ENCODE results near the gene ZNF346.
"Not testable (repeated sequence)": the region's sequence is repeated elsewhere in the genome, so short reads cannot be mapped to it uniquely, and the experiment has no call there.

ZNF346 gene

DNA sequence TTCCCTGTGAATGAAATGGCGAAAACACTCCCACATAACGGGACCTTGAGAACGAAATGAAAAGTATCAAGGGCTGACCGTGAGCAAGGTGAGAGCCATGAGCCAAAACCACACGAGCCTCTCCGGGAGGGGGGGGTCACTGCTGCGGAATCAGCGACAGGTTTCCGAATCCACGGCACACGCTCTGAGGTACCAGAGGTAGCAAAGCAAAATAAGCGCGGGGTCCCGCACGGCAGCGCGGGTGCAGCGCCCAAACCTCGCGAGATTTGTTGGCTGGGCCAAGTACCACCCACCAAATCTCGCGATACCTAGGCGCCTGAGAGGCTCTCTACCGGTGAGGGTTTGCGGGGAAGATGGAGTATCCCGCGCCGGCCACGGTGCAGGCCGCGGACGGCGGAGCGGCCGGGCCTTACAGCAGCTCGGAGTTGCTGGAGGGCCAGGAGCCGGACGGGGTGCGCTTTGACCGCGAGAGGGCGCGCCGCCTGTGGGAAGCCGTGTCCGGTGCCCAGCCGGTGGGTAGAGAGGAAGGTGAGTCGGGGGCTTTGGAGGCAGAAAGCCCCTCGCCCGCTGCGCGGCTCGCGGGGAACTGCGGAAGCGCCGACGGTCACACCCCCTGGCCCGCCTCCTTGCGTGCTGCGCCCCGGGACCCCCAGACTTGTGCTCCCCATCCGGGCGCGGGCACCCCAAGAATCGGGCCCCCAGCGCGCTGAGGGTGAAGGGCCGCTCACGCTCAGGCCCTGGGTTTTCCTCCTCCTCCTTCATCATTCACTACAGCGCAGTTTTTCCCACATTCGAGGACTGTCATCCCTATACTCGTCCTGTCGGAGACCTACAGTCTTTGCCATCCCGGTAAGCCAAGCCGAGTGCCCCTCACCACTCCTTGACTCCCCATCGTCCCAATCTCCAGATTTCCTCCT is at the start of gene ZNF346:
Gene ZNF346 (plus strand): TSS at position 311 of the 917 bp plus-strand sequence. CDS start 43 bp downstream, at position 354.
- peak within 1 kb of the TSS; percentile 92 for H3K4me3 Mint-ChIP-seq
- H3K27ac Mint-ChIP-seq, result peak within 1 kb of the TSS; percentile 89
- peak; percentile 96 for DNase-seq
- H3K9me3 Mint-ChIP-seq, result no peaks in the 10 kb centered on the region
- H3K36me3 Mint-ChIP-seq, result peaks cover 16% of the 10 kb centered on the region
- CTCF ChIA-PET, result interaction anchor here (1.1 to 1.3 kb wide), 3 partner anchors 12 to 49 kb away, joined by 3 to 5 read pairs (median 4); no protein-coding TSS in a partner anchor
- H3K27me3 Mint-ChIP-seq, result no peaks in the 10 kb centered on the region
- peaks cover 42% of the 10 kb centered on the region for H3K4me1 Mint-ChIP-seq

GRCh38 chr5:176979669-176980068 is 42.8 kb upstream of the ZNF346 start:
- Mint-ChIP-seq H3K36me3 (peaks cover 43% of the 10 kb centered on the region), H3K4me3 (no peak overlapping the region), H3K27me3 (no peaks in the 10 kb centered on the region), H3K4me1 (peaks cover 3% of the 10 kb centered on the region), H3K27ac (no peak overlapping the region), H3K9me3 (no peaks in the 10 kb centered on the region)
- no peak for DNase-seq
- CTCF ChIA-PET, result no interaction called here

DNA sequence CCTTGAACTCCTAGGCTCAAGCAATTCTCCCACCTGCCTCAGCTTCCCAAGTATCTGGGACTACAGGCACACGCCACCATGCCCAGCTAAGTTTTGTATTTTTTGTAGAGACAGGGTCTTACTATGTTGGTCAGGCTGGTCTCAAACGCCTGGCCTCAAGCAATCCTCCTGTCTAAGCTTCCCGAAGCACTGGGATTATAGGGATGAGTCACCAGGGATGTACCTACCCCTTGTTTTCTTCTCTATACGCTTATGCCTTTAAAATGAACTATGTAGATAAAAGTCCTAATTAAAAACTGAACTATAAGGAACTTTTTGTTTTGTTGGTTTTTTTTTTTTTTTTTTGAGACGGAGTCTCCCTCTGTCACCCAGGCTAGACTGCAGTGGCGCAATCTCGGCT is 41.7 kb upstream of the ZNF346 start:
- DNase-seq, result no peak
- H3K4me1 Mint-ChIP-seq, result peaks cover 12% of the 10 kb centered on the region
- no peaks in the 10 kb centered on the region for H3K27me3 Mint-ChIP-seq
- H3K27ac Mint-ChIP-seq, result no peak overlapping the region
- no peaks in the 10 kb centered on the region for H3K9me3 Mint-ChIP-seq
- no peak overlapping the region for H3K4me3 Mint-ChIP-seq
- CTCF ChIA-PET, result no interaction called here
- H3K36me3 Mint-ChIP-seq, result peaks cover 39% of the 10 kb centered on the region

DNA sequence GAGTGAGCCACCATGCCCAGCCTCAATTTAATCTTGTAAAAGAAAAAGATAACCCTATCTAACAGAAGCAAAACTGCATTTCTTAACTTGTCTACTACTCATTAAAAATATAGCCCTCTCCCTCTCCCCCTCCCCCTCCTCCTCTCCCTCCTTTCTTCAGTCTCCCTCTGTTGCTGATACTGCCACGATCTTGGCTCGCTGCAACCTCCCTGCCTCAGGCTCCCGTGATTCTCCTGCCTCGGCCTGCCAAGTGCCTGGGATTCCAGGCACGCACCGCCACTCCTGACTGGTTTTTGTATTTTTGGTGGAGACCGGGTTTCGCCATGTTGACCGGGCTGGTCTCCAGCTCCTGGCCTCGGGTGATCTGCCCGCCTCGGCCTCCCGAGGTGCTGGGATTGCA is 39.4 kb upstream of the ZNF346 start:
- peaks cover 39% of the 10 kb centered on the region for H3K36me3 Mint-ChIP-seq
- H3K27me3 Mint-ChIP-seq, result not testable (repeated sequence)
- H3K27ac Mint-ChIP-seq, result peak overlapping the region; percentile 45

GRCh38 chr5:176983593-176983992 is 38.9 kb upstream of the ZNF346 start:
- H3K9me3 Mint-ChIP-seq, DNase-seq, H3K4me3 Mint-ChIP-seq, CTCF ChIA-PET, H3K27ac Mint-ChIP-seq, H3K27me3 Mint-ChIP-seq: not testable (repeated sequence)
- Mint-ChIP-seq H3K4me1 (peaks cover 27% of the 10 kb centered on the region), H3K36me3 (peaks cover 39% of the 10 kb centered on the region)

More for the DNA sequence above, 39.4 kb upstream of the ZNF346 start:
- CTCF ChIA-PET, H3K4me3 Mint-ChIP-seq, DNase-seq, H3K9me3 Mint-ChIP-seq: not testable (repeated sequence)
- H3K4me1 Mint-ChIP-seq, result peaks cover 25% of the 10 kb centered on the region

DNA sequence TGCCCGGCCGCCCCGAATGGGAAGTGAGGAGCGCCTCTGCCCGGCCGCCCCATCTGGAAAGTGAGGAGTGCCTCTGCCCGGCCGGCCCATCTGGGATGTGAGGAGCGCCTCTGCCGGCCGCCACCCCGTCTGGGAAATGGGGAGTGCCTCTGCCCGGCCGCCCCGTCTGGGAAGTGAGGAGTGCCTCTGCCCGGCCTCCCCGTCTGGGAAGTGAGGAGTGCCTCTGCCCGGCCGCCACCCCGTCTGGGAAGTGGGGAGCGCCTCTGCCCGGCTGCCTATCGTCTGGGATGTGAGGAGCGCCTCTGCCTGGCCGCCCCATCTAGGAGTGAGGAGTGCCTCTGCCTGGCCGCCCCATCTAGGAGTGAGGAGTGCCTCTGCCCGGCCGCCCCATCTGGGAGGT is 38.3 kb upstream of the ZNF346 start:
- Mint-ChIP-seq H3K4me1 (peaks cover 29% of the 10 kb centered on the region), H3K36me3 (peaks cover 34% of the 10 kb centered on the region)
- H3K27me3 Mint-ChIP-seq, H3K4me3 Mint-ChIP-seq, DNase-seq, H3K9me3 Mint-ChIP-seq, H3K27ac Mint-ChIP-seq, CTCF ChIA-PET: not testable (repeated sequence)

- Mint-ChIP-seq H3K27me3 (no peaks in the 10 kb centered on the region), H3K27ac (peak overlapping the region; percentile 86), H3K9me3 (no peaks in the 10 kb centered on the region), H3K36me3 (peaks cover 26% of the 10 kb centered on the region), H3K4me1 (peaks cover 29% of the 10 kb centered on the region), H3K4me3 (no peak overlapping the region)
- CTCF ChIA-PET, result no interaction called here
- peak; percentile 73 for DNase-seq
These were observed 37.0 kb upstream of the ZNF346 start for GRCh38 chr5:176985516-176985915.

DNA sequence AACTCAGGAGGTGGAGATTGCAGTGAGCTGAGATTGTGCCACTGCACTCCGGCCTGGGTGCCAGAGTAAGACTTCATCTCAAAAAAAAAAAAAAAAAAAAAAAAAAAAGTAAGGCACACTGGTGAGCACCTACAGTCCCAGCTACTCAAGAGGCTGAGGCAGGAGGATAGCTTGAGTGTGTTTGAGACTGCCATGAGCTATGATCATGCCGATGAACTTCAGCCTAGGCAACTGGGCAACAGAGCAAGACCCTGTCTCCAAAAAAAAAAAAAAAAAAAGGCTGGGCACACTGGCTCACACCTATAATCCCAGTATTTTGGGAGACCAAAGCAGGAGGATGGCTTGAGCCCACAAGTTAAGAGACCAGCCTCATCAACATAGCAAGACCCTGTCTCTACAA is 36.2 kb upstream of the ZNF346 start:
- H3K4me3 Mint-ChIP-seq, result no peak overlapping the region
- CTCF ChIA-PET, result interaction anchor here (0.7 to 1.1 kb wide), 2 partner anchors 18 to 263 kb away, joined by 3 to 4 read pairs; no protein-coding TSS in a partner anchor
- peak overlapping the region; percentile 86 for H3K27ac Mint-ChIP-seq

GRCh38 chr5:176987583-176987982 is 34.9 kb upstream of the ZNF346 start:
- no peaks in the 10 kb centered on the region for H3K27me3 Mint-ChIP-seq
- CTCF ChIA-PET, result no interaction called here

More for the DNA sequence above, 36.2 kb upstream of the ZNF346 start:
- Mint-ChIP-seq H3K27me3 (no peaks in the 10 kb centered on the region), H3K4me1 (peaks cover 29% of the 10 kb centered on the region), H3K9me3 (no peaks in the 10 kb centered on the region), H3K36me3 (peaks cover 26% of the 10 kb centered on the region)
- no peak for DNase-seq

GRCh38 chr5:176993081-176993480 is 29.4 kb upstream of the ZNF346 start:
- H3K9me3 Mint-ChIP-seq, DNase-seq, CTCF ChIA-PET, H3K4me3 Mint-ChIP-seq, H3K27me3 Mint-ChIP-seq, H3K27ac Mint-ChIP-seq: not testable (repeated sequence)
- Mint-ChIP-seq H3K36me3 (peaks cover 13% of the 10 kb centered on the region), H3K4me1 (peaks cover 33% of the 10 kb centered on the region)

More at GRCh38 chr5:176987583-176987982, 34.9 kb upstream of the ZNF346 start:
- H3K27ac Mint-ChIP-seq, result no peak overlapping the region
- peaks cover 18% of the 10 kb centered on the region for H3K36me3 Mint-ChIP-seq
- no peaks in the 10 kb centered on the region for H3K9me3 Mint-ChIP-seq
- peaks cover 26% of the 10 kb centered on the region for H3K4me1 Mint-ChIP-seq
- H3K4me3 Mint-ChIP-seq, result no peak overlapping the region
- no peak for DNase-seq

DNA sequence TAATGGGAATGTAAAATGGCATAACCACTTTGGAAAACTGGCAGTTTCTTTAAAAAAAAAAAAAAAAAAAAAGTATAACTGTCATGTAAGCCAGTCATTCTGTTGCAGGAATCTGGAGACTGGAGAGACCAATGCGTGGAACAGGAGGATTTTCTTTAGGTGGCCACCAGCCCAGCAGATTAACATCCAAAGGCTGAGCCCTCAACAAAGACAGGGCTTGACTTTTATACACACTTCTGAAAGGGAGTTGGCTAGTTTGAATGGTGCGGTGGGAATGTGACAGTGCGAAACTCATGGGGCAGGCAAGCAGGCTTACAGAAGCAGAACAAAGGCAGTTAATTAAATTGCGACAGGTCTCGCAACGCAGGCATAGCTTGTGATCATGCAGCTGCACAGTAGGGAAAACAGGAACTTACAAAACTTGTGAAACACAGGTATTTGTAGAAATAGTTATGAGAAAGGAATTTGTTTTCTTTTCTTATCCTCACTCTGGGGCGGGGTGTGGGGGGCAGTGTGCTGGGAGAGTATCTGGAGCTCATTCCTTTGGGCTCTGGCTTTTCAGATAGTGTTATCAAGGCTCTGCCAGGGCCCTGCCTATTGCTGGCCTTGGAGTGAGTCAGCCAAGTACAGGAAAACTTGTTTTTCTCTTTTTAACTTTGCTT is 27.9 kb upstream of the ZNF346 start:
- no peaks in the 10 kb centered on the region for H3K27me3 Mint-ChIP-seq
- H3K9me3 Mint-ChIP-seq, result peaks cover 6% of the 10 kb centered on the region
- peaks cover 17% of the 10 kb centered on the region for H3K36me3 Mint-ChIP-seq
- H3K27ac Mint-ChIP-seq, result no peak overlapping the region
- CTCF ChIA-PET, result no interaction called here
- peaks cover 28% of the 10 kb centered on the region for H3K4me1 Mint-ChIP-seq
- H3K4me3 Mint-ChIP-seq, result no peak overlapping the region
- DNase-seq, result no peak

- peaks cover 21% of the 10 kb centered on the region for H3K36me3 Mint-ChIP-seq
- no peak overlapping the region for H3K27ac Mint-ChIP-seq
- H3K4me3 Mint-ChIP-seq, result no peak overlapping the region
- peaks cover 28% of the 10 kb centered on the region for H3K4me1 Mint-ChIP-seq
- CTCF ChIA-PET, result no interaction called here
- peaks cover 6% of the 10 kb centered on the region for H3K9me3 Mint-ChIP-seq
- no peak for DNase-seq
- H3K27me3 Mint-ChIP-seq, result no peaks in the 10 kb centered on the region
These were observed 27.4 kb upstream of the ZNF346 start for GRCh38 chr5:176995122-176995490.

DNA sequence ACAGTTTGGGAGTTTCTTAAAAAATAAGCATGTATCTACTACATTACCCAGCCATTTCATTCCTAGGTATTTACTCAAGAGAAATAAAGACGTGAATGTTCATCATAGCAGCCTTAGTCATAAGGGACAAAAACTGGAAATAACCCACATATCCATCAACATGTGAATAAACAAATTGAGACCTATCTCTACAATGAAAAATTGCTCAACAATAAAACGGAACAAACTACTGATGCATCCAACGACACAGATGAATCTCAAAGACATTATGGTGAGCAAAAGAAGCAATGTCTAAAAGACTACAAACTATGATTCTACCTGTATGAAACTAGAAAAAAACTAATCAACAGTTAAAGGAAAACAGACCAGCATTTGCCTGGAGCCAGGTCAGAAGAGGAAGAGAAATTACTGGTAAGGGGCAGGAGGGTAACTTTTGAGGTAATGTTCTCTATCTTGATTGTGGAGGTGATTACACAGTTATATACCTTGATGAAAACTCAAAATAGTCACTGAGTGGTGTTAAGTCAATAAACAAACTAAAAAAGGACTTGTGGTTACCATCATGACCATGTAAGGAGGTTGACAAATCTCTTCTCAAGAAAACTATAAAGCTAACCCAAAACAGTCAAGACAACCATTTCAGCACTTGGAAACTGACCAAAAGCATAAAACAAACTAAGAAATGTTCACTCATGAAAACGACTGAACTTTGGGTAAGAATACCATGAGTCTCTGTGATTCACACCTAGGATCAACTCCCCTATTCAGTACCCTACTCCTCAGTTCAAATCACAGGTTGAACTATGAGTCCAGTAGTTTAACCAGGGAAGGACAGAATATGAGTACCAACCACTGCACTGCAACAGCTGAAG is 26.4 kb upstream of the ZNF346 start:
- CTCF ChIA-PET, result interaction anchor here (0.6 to 1.6 kb wide), 3 partner anchors 10 to 31 kb away, joined by 3 to 5 read pairs (median 3); no protein-coding TSS in a partner anchor
- H3K4me3 Mint-ChIP-seq, result no peak overlapping the region

DNA sequence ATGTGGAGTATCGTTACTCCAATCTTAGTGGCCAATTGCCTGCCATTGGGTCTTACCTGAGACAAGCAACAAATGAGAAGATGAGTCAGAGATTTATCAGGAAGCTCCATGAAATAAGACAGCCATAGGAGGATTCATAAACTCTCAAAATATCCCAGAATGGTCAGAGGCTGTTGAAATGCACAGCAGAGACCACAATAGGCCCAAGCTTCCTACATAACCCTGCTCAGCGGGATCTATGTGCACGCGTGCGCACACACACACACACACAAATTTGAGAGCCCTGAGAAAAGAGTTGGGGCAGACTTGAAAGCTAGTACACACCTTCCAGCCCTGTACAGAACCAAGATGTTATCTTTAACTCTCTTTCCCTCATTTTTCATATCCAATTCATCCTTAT is 25.7 kb upstream of the ZNF346 start:
- CTCF ChIA-PET, result interaction anchor here (0.6 to 1.6 kb wide), 4 partner anchors 9 to 71 kb away, joined by 3 to 5 read pairs (median 3); no protein-coding TSS in a partner anchor
- Mint-ChIP-seq H3K36me3 (peaks cover 28% of the 10 kb centered on the region), H3K4me1 (peaks cover 32% of the 10 kb centered on the region), H3K27me3 (no peaks in the 10 kb centered on the region), H3K27ac (no peak overlapping the region), H3K9me3 (peaks cover 6% of the 10 kb centered on the region), H3K4me3 (no peak overlapping the region)
- DNase-seq, result no peak

More for the DNA sequence above, 26.4 kb upstream of the ZNF346 start:
- no peak overlapping the region for H3K27ac Mint-ChIP-seq
- peaks cover 6% of the 10 kb centered on the region for H3K9me3 Mint-ChIP-seq
- DNase-seq, result no peak
- H3K36me3 Mint-ChIP-seq, result peaks cover 27% of the 10 kb centered on the region
- H3K4me1 Mint-ChIP-seq, result peaks cover 29% of the 10 kb centered on the region
- H3K27me3 Mint-ChIP-seq, result no peaks in the 10 kb centered on the region

All from activated naive CD4-positive, alpha-beta T cell treated with anti-CD3 and anti-CD28 coated beads, Interleukin-2, amount 10 ng/mL, durations not matched to agents 7 days and 5 days (primary cell).